MCF 10A (cell line): ENCODE data around the gene HSD17B3. TPM values are rescaled to one million over a fixed set of nuclear protein-coding genes. Genes with fewer than 3 reads are reported as not detected.
"Not testable (repeated sequence)": the region's sequence is repeated elsewhere in the genome, so short reads cannot be mapped to it uniquely, and the experiment has no call there.

ENCODE experiments used
- BruUV-seq: library from RNA; stranded (reverse); fragments of 400-500 nt; replicated peaks from 2 replicates; lab custom pipeline; 2021; lab: Mats Ljungman, UMichigan
- CTCF ChIA-PET: fragments of 300-600 bp; sonication (Branson Sonifier 250); formaldehyde crosslinking; extraction: SDS; loops from one replicate; lab custom pipeline; 2021; ENCODE audit warnings: antibody characterized with exemption, inconsistent platforms; lab: Yijun Ruan, JAX
- POLR2A ChIA-PET: fragments of 300-600, 350-650 bp; sonication (Branson Sonifier 250); formaldehyde crosslinking; extraction: SDS; loops from one replicate; lab custom pipeline; 2020; ENCODE audit warnings: antibody characterized with exemption, inconsistent platforms; lab: Yijun Ruan, JAX
- DNase-seq: peaks from one replicate; pipeline ENCODE4 v3.0.0-alpha.2; 2018; ENCODE audit not compliant: unreplicated experiment
- H3K27ac Mint-ChIP-seq: one replicate; pipeline ENCODE4 v1.8.0; 2022; ENCODE audit warnings: mild to moderate bottlenecking, low read depth, mixed read lengths; ENCODE audit not compliant: unreplicated experiment
- H3K27me3 Mint-ChIP-seq: one replicate; pipeline ENCODE4 v1.8.0; 2022; ENCODE audit warnings: mixed read lengths; ENCODE audit not compliant: insufficient read depth, unreplicated experiment
- H3K36me3 Mint-ChIP-seq: one replicate; pipeline ENCODE4 v1.8.0; 2022; ENCODE audit warnings: mild to moderate bottlenecking, moderate library complexity, mixed read lengths; ENCODE audit not compliant: insufficient read depth, unreplicated experiment
- H3K4me1 Mint-ChIP-seq: one replicate; pipeline ENCODE4 v1.8.0; 2022; ENCODE audit warnings: mixed read lengths; ENCODE audit not compliant: insufficient read depth, unreplicated experiment
- H3K4me3 Mint-ChIP-seq: one replicate; pipeline ENCODE4 v1.8.0; 2022; ENCODE audit warnings: mild to moderate bottlenecking, moderate library complexity, mixed read lengths; ENCODE audit not compliant: unreplicated experiment
- H3K9me3 Mint-ChIP-seq: one replicate; pipeline ENCODE4 v1.8.0; 2022; ENCODE audit warnings: mixed read lengths; ENCODE audit not compliant: unreplicated experiment
- CTCF ChIP-seq: fragments of 200-600 bp; IDR thresholded peaks from one replicate; pipeline ENCODE4 v1.8.0; 2022; ENCODE audit warnings: antibody characterized with exemption, mild to moderate bottlenecking; ENCODE audit not compliant: unreplicated experiment
- intact Hi-C: fragments of 100-400 bp; cut with micrococcal nuclease; formaldehyde crosslinking; loops from 2 replicates; pipeline ENCODE4 v1.14.1; 2022
- total RNA-seq: library from RNA; stranded (reverse); gene quantifications from 2 replicates; pipeline ENCODE4 v1.2.3, GENCODE V29; 2022

HSD17B3 gene
- total RNA-seq, 1 experiment from 2014 or later, result not detected

GRCh38 chr9:96195541-96195940 lies 106.4 kb downstream of the HSD17B3 start:
- H3K36me3 Mint-ChIP-seq, result no peaks in the 10 kb centered on the region
- no TSS peak for BruUV-seq
- H3K4me1 Mint-ChIP-seq, result no peaks in the 10 kb centered on the region
- peaks cover 37% of the 10 kb centered on the region for H3K27me3 Mint-ChIP-seq
- TF ChIP-seq CTCF, result no peak
- CTCF ChIA-PET, result no interaction called here
- peaks cover 7% of the 10 kb centered on the region for H3K9me3 Mint-ChIP-seq
- H3K4me3 Mint-ChIP-seq, result no peak overlapping the region
- no peak for DNase-seq
- POLR2A ChIA-PET, result no interaction called here
- intact Hi-C loops, result no loop called here
- H3K27ac Mint-ChIP-seq, result no peak overlapping the region

DNA sequence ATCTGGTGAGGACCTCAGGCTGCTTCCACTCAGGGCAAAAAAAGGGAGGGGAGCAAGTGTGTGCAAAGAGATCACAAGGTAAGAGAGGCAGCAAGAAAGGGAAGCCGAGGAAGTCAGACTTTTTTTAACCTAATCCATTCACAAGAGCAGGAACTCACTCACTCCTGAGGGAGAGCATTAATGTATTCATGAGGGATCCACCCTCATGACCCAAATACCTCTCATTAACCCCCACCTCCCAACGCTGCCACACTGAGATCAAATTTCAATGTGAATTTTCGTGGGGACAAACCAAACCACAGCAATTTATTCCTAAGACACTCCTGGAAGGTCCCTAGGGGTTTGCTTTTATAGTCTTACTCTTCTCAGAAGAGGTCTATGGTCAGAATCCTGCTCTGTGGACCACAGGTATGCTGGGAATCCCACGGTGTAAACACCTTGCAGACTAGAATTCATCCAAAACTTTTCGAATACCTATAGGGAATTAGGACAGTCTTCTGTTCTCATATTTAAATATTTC lies 108.7 kb downstream of the HSD17B3 start:
- no peak overlapping the region for H3K27ac Mint-ChIP-seq
- peaks cover 21% of the 10 kb centered on the region for H3K27me3 Mint-ChIP-seq
- H3K9me3 Mint-ChIP-seq, result peaks cover 9% of the 10 kb centered on the region
- no TSS peak for BruUV-seq
- ChIA-PET POLR2A (no interaction called here), CTCF (no interaction called here)
- no peaks in the 10 kb centered on the region for H3K36me3 Mint-ChIP-seq
- intact Hi-C loops, result no loop called here
- no peak overlapping the region for H3K4me3 Mint-ChIP-seq
- no peak for TF ChIP-seq CTCF
- no peaks in the 10 kb centered on the region for H3K4me1 Mint-ChIP-seq
- no peak for DNase-seq

GRCh38 chr9:96192710-96193109 lies 109.3 kb downstream of the HSD17B3 start:
- peaks cover 9% of the 10 kb centered on the region for H3K9me3 Mint-ChIP-seq
- CTCF ChIA-PET, result no interaction called here
- no peaks in the 10 kb centered on the region for H3K4me1 Mint-ChIP-seq
- no peak overlapping the region for H3K4me3 Mint-ChIP-seq
- no peak overlapping the region for H3K27ac Mint-ChIP-seq
- no TSS peak for BruUV-seq
- H3K27me3 Mint-ChIP-seq, result peaks cover 20% of the 10 kb centered on the region
- intact Hi-C loops, result no loop called here
- H3K36me3 Mint-ChIP-seq, result no peaks in the 10 kb centered on the region
- DNase-seq, result no peak
- TF ChIP-seq CTCF, result no peak
- POLR2A ChIA-PET, result no interaction called here

DNA sequence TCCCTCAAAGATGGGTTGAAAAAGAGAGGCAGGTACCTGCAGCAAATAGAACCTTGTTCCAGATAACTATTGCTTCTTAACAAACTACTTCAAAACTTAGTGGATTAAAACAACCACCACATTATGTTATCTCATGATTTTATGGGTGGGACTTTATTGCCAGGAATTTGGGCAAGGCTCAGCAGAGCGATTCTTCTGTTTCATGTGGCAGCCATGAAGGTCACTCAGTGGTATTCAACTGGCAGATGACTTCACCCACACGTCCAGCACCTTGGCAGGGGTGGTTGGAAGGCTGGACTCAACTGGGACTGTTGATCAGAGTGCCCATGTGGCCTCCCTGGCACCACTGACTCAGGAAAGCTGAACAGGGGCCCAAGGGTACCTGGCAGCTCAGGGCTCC lies 112.0 kb downstream of the HSD17B3 start:
- peaks cover 9% of the 10 kb centered on the region for H3K9me3 Mint-ChIP-seq
- intact Hi-C loops, result no loop called here
- H3K27ac Mint-ChIP-seq, result no peak overlapping the region
- no peak for DNase-seq
- no peak for TF ChIP-seq CTCF
- BruUV-seq, result no TSS peak
- H3K4me3 Mint-ChIP-seq, result no peak overlapping the region
- H3K27me3 Mint-ChIP-seq, result peaks cover 14% of the 10 kb centered on the region
- ChIA-PET CTCF (no interaction called here), POLR2A (no interaction called here)
- no peaks in the 10 kb centered on the region for H3K4me1 Mint-ChIP-seq
- no peaks in the 10 kb centered on the region for H3K36me3 Mint-ChIP-seq

GRCh38 chr9:96189581-96189980 lies 112.4 kb downstream of the HSD17B3 start:
- DNase-seq, POLR2A ChIA-PET, H3K9me3 Mint-ChIP-seq, intact Hi-C loops, H3K4me1 Mint-ChIP-seq, BruUV-seq, H3K27ac Mint-ChIP-seq, H3K36me3 Mint-ChIP-seq, H3K4me3 Mint-ChIP-seq: not testable (repeated sequence)
- H3K27me3 Mint-ChIP-seq, result peaks cover 12% of the 10 kb centered on the region
- CTCF ChIA-PET, result interaction anchor here (0.6 kb wide), 1 partner anchor 1158 kb away, joined by 4 read pairs; no protein-coding TSS in a partner anchor
